Natural killer cell (primary cell): ENCODE results near the gene PANK4. TPM values are rescaled to one million over a fixed set of nuclear protein-coding genes. Genes with fewer than 3 reads are reported as not detected.
A peak's percentile ranks its signal among the peaks of the same experiment; 100 is the strongest.
"Not testable (repeated sequence)": the region's sequence is repeated elsewhere in the genome, so short reads cannot be mapped to it uniquely, and the experiment has no call there.

ENCODE experiments used
- ATAC-seq, 3 donors: fragments of 150-1000 bp in 2 of 3; fragments of 200-7000 bp in 1 of 3; cut with Tn5 transposase; 1 replicate in 1 of 3; 2 replicates in 2 of 3; pipeline ENCODE4 v1.10.0; 2021; ENCODE audit warnings: mild to moderate bottlenecking in 2 of 3, moderate library complexity in 2 of 3
- DNase-seq, 2 donors: peaks; one replicate each; pipeline versions ENCODE4 v3.0.0 to v3.0.0-alpha.2; 2013 to 2021; ENCODE audit warnings: mixed read lengths in 1 of 2
- H3K27ac ChIP-seq: one replicate; pipeline ENCODE4 v1.5.1; 2013; ENCODE audit warnings: mild to moderate bottlenecking, low read length
- H3K27me3 ChIP-seq: one replicate; pipeline ENCODE4 v1.6.1; 2013; ENCODE audit warnings: low read length; ENCODE audit not compliant: control insufficient read depth, insufficient read depth
- H3K36me3 ChIP-seq: one replicate; pipeline ENCODE4 v1.6.1; 2013; ENCODE audit warnings: low read length; ENCODE audit not compliant: control insufficient read depth, insufficient read depth
- H3K4me1 ChIP-seq: one replicate; pipeline ENCODE4 v1.6.1; 2013; ENCODE audit warnings: low read length; ENCODE audit not compliant: control insufficient read depth, insufficient read depth
- H3K4me3 ChIP-seq: one replicate; pipeline ENCODE4 v1.5.1; 2013; ENCODE audit warnings: low read length
- H3K9me3 ChIP-seq: one replicate; pipeline ENCODE4 v1.6.1; 2013; ENCODE audit warnings: low read length; ENCODE audit not compliant: control insufficient read depth, insufficient read depth
- H3K27ac Mint-ChIP-seq, 2 donors: one replicate each; pipeline ENCODE4 v1.8.0; 2022; ENCODE audit warnings: mild to moderate bottlenecking in 2 of 2, mixed read lengths in 2 of 2, moderate library complexity in 1 of 2
- H3K27me3 Mint-ChIP-seq, 2 donors: one replicate each; pipeline ENCODE4 v1.8.0; 2022; ENCODE audit warnings: low read depth in 2 of 2, mixed read lengths in 2 of 2
- H3K36me3 Mint-ChIP-seq: one replicate; pipeline ENCODE4 v1.8.0; 2022; ENCODE audit warnings: mixed read lengths
- H3K4me1 Mint-ChIP-seq, 2 donors: one replicate each; pipeline ENCODE4 v1.8.0; 2022; ENCODE audit warnings: mixed read lengths in 2 of 2
- H3K4me3 Mint-ChIP-seq: one replicate; pipeline ENCODE4 v1.8.0; 2022; ENCODE audit warnings: mild to moderate bottlenecking, moderate library complexity, mixed read lengths
- H3K9me3 Mint-ChIP-seq, 2 donors: one replicate each; pipeline ENCODE4 v1.8.0; 2022; ENCODE audit warnings: mixed read lengths in 2 of 2
- CTCF ChIP-seq: fragments of 200-600 bp; IDR thresholded peaks from one replicate; pipeline ENCODE4 v1.8.0; 2022; ENCODE audit warnings: antibody characterized with exemption
- WGBS: methylation state at CpG from one replicate; pipeline ENCODE4 v1.1.7; 2013; ENCODE audit warnings: missing lambda C conversion rate; ENCODE audit not compliant: insufficient coverage; 5-methylcytosine and 5-hydroxymethylcytosine counted together
- intact Hi-C: fragments of 100-400 bp; cut with micrococcal nuclease; formaldehyde crosslinking; loops from one replicate; pipeline ENCODE4 v1.14.2; 2022
- total RNA-seq, 4 donors: library from RNA; stranded (reverse); fragments of 120-200 nt in 1 of 4; gene quantifications; one replicate each; pipeline versions ENCODE4 v1.2.3 to v1.2.4, GENCODE V29; 2013 to 2022

Gene PANK4
- total RNA-seq, 3 donors from 2014 or later (not counting 1 experiment from before 2014, with no cell fraction given) = 48.2 to 75.7 (median 61.8) TPM

GRCh38 chr1:2550309-2550861 lies 24.0 kb upstream of the PANK4 start:
- intact Hi-C loops, H3K27me3 Mint-ChIP-seq, DNase-seq, H3K36me3 ChIP-seq, H3K4me3 ChIP-seq, H3K9me3 ChIP-seq, H3K27me3 ChIP-seq, H3K27ac ChIP-seq, H3K36me3 Mint-ChIP-seq, H3K9me3 Mint-ChIP-seq, ATAC-seq, H3K4me3 Mint-ChIP-seq: not testable (repeated sequence)
- H3K27ac Mint-ChIP-seq = peak overlapping the region; percentile 94 to 97
- H3K4me1 ChIP-seq = peaks cover 50% of the 10 kb centered on the region
- 76% methylated on average over 9 of the region's 12 CpGs for WGBS
- peaks cover under 1 to 37% of the 10 kb centered on the region in 2 donors for H3K4me1 Mint-ChIP-seq

GRCh38 chr1:2549367-2550029 lies 23.1 kb upstream of the PANK4 start:
- not testable (repeated sequence) for DNase-seq

DNA sequence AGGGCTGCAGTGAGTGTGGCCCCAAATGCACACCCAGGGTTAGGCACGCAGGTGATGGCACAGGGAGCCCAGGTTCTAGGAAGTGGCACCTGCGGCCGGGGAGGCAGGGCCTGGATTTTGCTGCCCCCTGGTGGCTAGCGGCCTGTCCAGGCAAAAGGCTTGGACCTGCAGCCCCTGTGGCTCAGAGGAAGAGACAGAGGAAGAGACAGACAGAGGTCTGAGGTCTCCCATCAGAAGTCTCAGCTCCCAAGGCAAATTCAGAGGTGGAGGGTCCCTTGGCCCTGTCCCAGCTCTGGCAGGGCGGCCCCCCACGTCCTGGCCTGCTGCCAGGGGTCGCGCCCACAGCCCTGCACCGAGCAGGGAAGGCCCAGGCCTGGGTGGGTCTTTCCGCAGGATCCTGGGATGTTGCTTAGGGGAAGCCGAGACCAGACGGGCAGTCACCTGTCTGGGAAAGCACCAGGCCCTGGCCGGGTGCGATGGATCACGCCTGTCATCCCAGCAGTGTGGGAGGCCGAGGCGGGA lies 21.7 kb upstream of the PANK4 start:
- H3K4me1 ChIP-seq = peaks cover 54% of the 10 kb centered on the region
- no peaks in the 10 kb centered on the region for H3K9me3 Mint-ChIP-seq
- H3K4me3 ChIP-seq = peak overlapping the region; percentile 93
- TF ChIP-seq CTCF = peak; percentile 89
- no peaks in the 10 kb centered on the region for H3K9me3 ChIP-seq
- 2% methylated on average over 17 of the region's 17 CpGs for WGBS
- peak overlapping the region; percentile 94 for H3K4me3 Mint-ChIP-seq
- H3K27me3 Mint-ChIP-seq = no peaks in the 10 kb centered on the region
- intact Hi-C loops = loop anchor here (1.0 to 10.0 kb wide), 3 partner anchors 97 to 353 kb away; partner anchors contain the start of gene FAAP20
- ATAC-seq (peak; percentile 16 to 45 (median 24)), DNase-seq (peak; percentile 80 to 91)
- peaks cover 0 to 31% of the 10 kb centered on the region in 2 donors for H3K4me1 Mint-ChIP-seq
- no peaks in the 10 kb centered on the region for H3K27me3 ChIP-seq
- no peaks in the 10 kb centered on the region for H3K36me3 Mint-ChIP-seq
- no peaks in the 10 kb centered on the region for H3K36me3 ChIP-seq
- H3K27ac ChIP-seq = peak overlapping the region; percentile 97
- H3K27ac Mint-ChIP-seq = peak overlapping the region; percentile 94 to 97

More at GRCh38 chr1:2549367-2550029, 23.1 kb upstream of the PANK4 start:
- ATAC-seq, H3K36me3 ChIP-seq, H3K9me3 ChIP-seq, H3K9me3 Mint-ChIP-seq, H3K27me3 Mint-ChIP-seq, H3K27me3 ChIP-seq, H3K36me3 Mint-ChIP-seq: not testable (repeated sequence)
- Mint-ChIP-seq H3K27ac (peak overlapping the region; percentile 94 to 97), H3K4me3 (peak overlapping the region; percentile 47), H3K4me1 (peaks cover 0 to 32% of the 10 kb centered on the region in 2 donors)
- intact Hi-C loops = loop anchor here (10.0 kb wide), 2 partner anchors 95 to 355 kb away; partner anchors contain the start of gene FAAP20
- Histone ChIP-seq H3K4me1 (peaks cover 46% of the 10 kb centered on the region), H3K4me3 (peak overlapping the region; percentile 6), H3K27ac (peak overlapping the region; percentile 97)
- 62% methylated on average over 18 of the region's 28 CpGs for WGBS

- Histone ChIP-seq H3K9me3 (no peaks in the 10 kb centered on the region), H3K4me3 (peak overlapping the region; percentile 93), H3K27me3 (no peaks in the 10 kb centered on the region), H3K27ac (peak overlapping the region; percentile 97), H3K36me3 (no peaks in the 10 kb centered on the region), H3K4me1 (peaks cover 57% of the 10 kb centered on the region)
- WGBS = 6% methylated on average over 26 of the region's 27 CpGs
- TF ChIP-seq CTCF = no peak
- Mint-ChIP-seq H3K27ac (peak overlapping the region; percentile 94 to 97), H3K9me3 (no peaks in the 10 kb centered on the region), H3K4me1 (peaks cover 0 to 31% of the 10 kb centered on the region in 2 donors), H3K4me3 (peak overlapping the region; percentile 94), H3K36me3 (no peaks in the 10 kb centered on the region), H3K27me3 (no peaks in the 10 kb centered on the region)
- DNase-seq (peak; percentile 62 to 73), ATAC-seq (peak; percentile 12 to 25 (median 21))
- intact Hi-C loops = loop anchor here (1.0 to 10.0 kb wide), 5 partner anchors 21 to 353 kb away; partner anchors contain the start of genes FAAP20 and PANK4
Measured at GRCh38 chr1:2547210-2548067, 21.0 kb upstream of the PANK4 start.
